OCI-LY3 (cell line): Measurements from ENCODE around the gene TCF4.

Experiments used
- H2AFZ ChIP-seq: fragments of 200-600, 300-600 bp; shearing (Covaris generic); 2 replicates; pipeline ENCODE4 v1.6.0; 2014; ENCODE audit warnings: antibody characterized with exemption, low read depth, low read length
- H3K27ac ChIP-seq: fragments of 200-600, 300-600 bp; sonication (generic); 2 replicates; pipeline ENCODE4 v1.5.1; 2014; ENCODE audit warnings: mild to moderate bottlenecking, low read length, moderate library complexity, mixed read lengths
- H3K27me3 ChIP-seq: fragments of 200-600, 300-600 bp; sonication (generic); 2 replicates; pipeline ENCODE4 v1.6.1; 2014; ENCODE audit warnings: low read depth, low read length, mixed read lengths
- H3K36me3 ChIP-seq: fragments of 200-600, 300-600 bp; sonication (generic); replicated peaks from 2 replicates; pipeline ENCODE3; 2014; ENCODE audit warnings: low read depth, low read length, mixed read lengths
- H3K4me1 ChIP-seq: fragments of 300-600, 200-600 bp; sonication (generic); 2 replicates; pipeline ENCODE4 v1.6.1; 2014; ENCODE audit warnings: low read length, mixed read lengths
- H3K4me2 ChIP-seq: fragments of 200-600, 300-600 bp; sonication (generic); 2 replicates; pipeline ENCODE4 v1.6.1; 2014; ENCODE audit warnings: low read length, mixed read lengths
- H3K4me3 ChIP-seq: fragments of 300-600, 200-600 bp; sonication (generic); 2 replicates; pipeline ENCODE4 v1.5.1; 2014; ENCODE audit warnings: antibody characterized with exemption, mild to moderate bottlenecking, low read length, moderate library complexity
- H3K79me2 ChIP-seq: fragments of 300-600, 200-600 bp; shearing (Covaris generic); 2 replicates; pipeline ENCODE4 v1.6.1; 2014; ENCODE audit warnings: mild to moderate bottlenecking, low read length, mixed read lengths
- H3K9ac ChIP-seq: fragments of 300-600, 200-600 bp; shearing (Covaris generic); 2 replicates; pipeline ENCODE4 v1.6.0; 2014; ENCODE audit warnings: mild to moderate bottlenecking, low read length, moderate library complexity
- H3K9me3 ChIP-seq: fragments of 200-600, 300-600 bp; shearing (Covaris generic); 2 replicates; pipeline ENCODE4 v1.6.1; 2014; ENCODE audit warnings: low read length, mixed read lengths; ENCODE audit not compliant: insufficient read depth
- H4K20me1 ChIP-seq: fragments of 200-600, 300-600 bp; sonication (generic); 2 replicates; pipeline ENCODE4 v1.6.1; 2016; ENCODE audit warnings: low read length, mixed read lengths; ENCODE audit not compliant: insufficient read depth
- CTCF ChIP-seq: fragments of 200-600, 300-600 bp; sonication (generic); IDR thresholded peaks from 2 replicates; pipeline ENCODE4 v1.5.1; 2014; ENCODE audit warnings: antibody characterized with exemption, low read length, low read depth
- EZH2phosphoT487 ChIP-seq: fragments of 200-600 bp; shearing (Covaris generic); IDR thresholded peaks from 2 replicates; pipeline ENCODE4 v1.6.1; 2018; ENCODE audit warnings: antibody characterized with exemption, mixed run types, low read depth

The TCF4 gene

GRCh38 chr18:55372209-55372608, 215.8 kb downstream of the TCF4 start:
- no peak overlapping the region for H3K9ac ChIP-seq
- peaks cover 88% of the 10 kb centered on the region for H4K20me1 ChIP-seq
- H3K79me2 ChIP-seq = peaks cover 98% of the 10 kb centered on the region
- H3K4me2 ChIP-seq = no peak overlapping the region
- no peak overlapping the region for H3K4me3 ChIP-seq
- H3K36me3 ChIP-seq = peaks cover 60% of the 10 kb centered on the region
- no peaks in the 10 kb centered on the region for H3K27me3 ChIP-seq
- no peaks in the 10 kb centered on the region for H3K9me3 ChIP-seq
- no peak overlapping the region for H3K27ac ChIP-seq
- H3K4me1 ChIP-seq = peaks cover 64% of the 10 kb centered on the region
- TF ChIP-seq CTCF (no peak), EZH2phosphoT487 (no peak)
- no peak overlapping the region for H2AFZ ChIP-seq

GRCh38 chr18:55370936-55371335, 217.1 kb downstream of the TCF4 start:
- peaks cover 53% of the 10 kb centered on the region for H3K4me1 ChIP-seq
- H3K4me2 ChIP-seq = no peak overlapping the region
- H3K4me3 ChIP-seq = no peak overlapping the region
- H3K9me3 ChIP-seq = no peaks in the 10 kb centered on the region
- H3K36me3 ChIP-seq = peaks cover 67% of the 10 kb centered on the region
- no peaks in the 10 kb centered on the region for H3K27me3 ChIP-seq
- peaks cover 91% of the 10 kb centered on the region for H4K20me1 ChIP-seq
- peaks cover 99% of the 10 kb centered on the region for H3K79me2 ChIP-seq
- TF ChIP-seq EZH2phosphoT487 (no peak), CTCF (no peak)
- no peak overlapping the region for H2AFZ ChIP-seq
- no peak overlapping the region for H3K9ac ChIP-seq
- peak overlapping the region; percentile 12 for H3K27ac ChIP-seq

GRCh38 chr18:55369346-55369745, 218.6 kb downstream of the TCF4 start:
- Histone ChIP-seq H4K20me1 (peaks cover 91% of the 10 kb centered on the region), H3K9me3 (no peaks in the 10 kb centered on the region), H2AFZ (no peak overlapping the region), H3K4me3 (no peak overlapping the region), H3K36me3 (peaks cover 64% of the 10 kb centered on the region), H3K4me2 (no peak overlapping the region), H3K27ac (no peak overlapping the region), H3K4me1 (peaks cover 38% of the 10 kb centered on the region), H3K27me3 (no peaks in the 10 kb centered on the region), H3K79me2 (peaks cover 99% of the 10 kb centered on the region), H3K9ac (no peak overlapping the region)
- TF ChIP-seq CTCF (no peak), EZH2phosphoT487 (no peak)

- Histone ChIP-seq H3K36me3 (peaks cover 59% of the 10 kb centered on the region), H3K27ac (no peak overlapping the region), H4K20me1 (peaks cover 95% of the 10 kb centered on the region), H3K9ac (no peak overlapping the region), H3K79me2 (peaks cover 99% of the 10 kb centered on the region), H2AFZ (no peak overlapping the region), H3K4me1 (peaks cover 13% of the 10 kb centered on the region), H3K27me3 (no peaks in the 10 kb centered on the region), H3K4me3 (no peak overlapping the region), H3K4me2 (no peak overlapping the region), H3K9me3 (no peaks in the 10 kb centered on the region)
- TF ChIP-seq CTCF = no peak
- no peak for TF ChIP-seq EZH2phosphoT487
These were observed 222.7 kb downstream of the TCF4 start for GRCh38 chr18:55365342-55365741.
